ENCODE results near the gene GALNS.

Gene GALNS

GRCh38 chr16:88888461-88889387 lies 32.0 kb upstream of the GALNS start:
- DNase-seq: peak; percentile 77

GRCh38 chr16:88888057-88888456 lies 31.3 kb upstream of the GALNS start:
- DNase-seq: no peak

GRCh38 chr16:88886845-88887521 lies 30.2 kb upstream of the GALNS start:
- DNase-seq: peak; percentile 44

GRCh38 chr16:88886420-88886844 lies 29.7 kb upstream of the GALNS start:
- no peak for DNase-seq

- no peak for DNase-seq
Observed at GRCh38 chr16:88885693-88886280, 29.0 kb upstream of the GALNS start.

GRCh38 chr16:88884569-88885271 lies 28.0 kb upstream of the GALNS start:
- DNase-seq: no peak

- no peak for DNase-seq
Observed at GRCh38 chr16:88883946-88884345, 27.2 kb upstream of the GALNS start.

- DNase-seq: no peak
Observed at GRCh38 chr16:88883117-88883895, 26.6 kb upstream of the GALNS start.

- peak; percentile 17 for DNase-seq
Observed at GRCh38 chr16:88882358-88883030, 25.7 kb upstream of the GALNS start.

GRCh38 chr16:88881675-88882357 lies 25.1 kb upstream of the GALNS start:
- DNase-seq: peak; percentile 9

- peak; percentile 40 for DNase-seq
Observed at GRCh38 chr16:88881007-88881615, 24.4 kb upstream of the GALNS start.

GRCh38 chr16:88880226-88881006 lies 23.7 kb upstream of the GALNS start:
- DNase-seq: no peak

GRCh38 chr16:88879788-88880055 lies 23.0 kb upstream of the GALNS start:
- no peak for DNase-seq

- no peak for DNase-seq
Observed at GRCh38 chr16:88878967-88879787, 22.4 kb upstream of the GALNS start.

- no peak for DNase-seq
Observed at GRCh38 chr16:88878356-88878755, 21.6 kb upstream of the GALNS start.

- DNase-seq: no peak
Observed at GRCh38 chr16:88877564-88878289, 21.0 kb upstream of the GALNS start.

- no peak for DNase-seq
Observed at GRCh38 chr16:88876942-88877526, 20.3 kb upstream of the GALNS start.

GRCh38 chr16:88875703-88876234 lies 19.0 kb upstream of the GALNS start:
- DNase-seq: no peak

All from NCI-H69 (cell line).